LNCAP (cell line): Measurements from ENCODE around the gene ZNF385B.

Experiments used
- CTCF ChIP-seq: fragments of 450-650 bp; IDR thresholded peaks from 2 replicates; pipeline ENCODE4 v1.5.1; 2017; ENCODE audit warnings: mild to moderate bottlenecking

ZNF385B gene

GRCh38 chr2:179403624-179404023, 457.8 kb downstream of the ZNF385B start:
- no peak for TF ChIP-seq CTCF

- TF ChIP-seq CTCF = no peak
Observed at GRCh38 chr2:179393481-179393880, 467.9 kb downstream of the ZNF385B start.
